KOPT-K1 (cell line): ENCODE measurements around the gene FRRS1.
"Not testable (repeated sequence)": the region's sequence is repeated elsewhere in the genome, so short reads cannot be mapped to it uniquely, and the experiment has no call there.

ENCODE experiments used
- H3K27ac ChIP-seq: fragments of 200-600 bp; sonication (generic); 2 replicates; pipeline ENCODE4 v1.5.1; 2016; ENCODE audit warnings: antibody characterized with exemption, mild to moderate bottlenecking, low read depth, low read length; ENCODE audit not compliant: poor library complexity, severe bottlenecking
- H3K36me3 ChIP-seq: fragments of 200-600 bp; sonication (generic); 2 replicates; pipeline ENCODE4 v1.5.1; 2017; ENCODE audit warnings: antibody characterized with exemption, mild to moderate bottlenecking, low read length, moderate library complexity; ENCODE audit not compliant: insufficient read depth
- H3K9me3 ChIP-seq: fragments of 200-600 bp; sonication (generic); 2 replicates; pipeline ENCODE4 v1.5.1; 2017; ENCODE audit warnings: antibody characterized with exemption, low read length, mild to moderate bottlenecking; ENCODE audit not compliant: insufficient read depth, poor library complexity, severe bottlenecking

Gene FRRS1

DNA sequence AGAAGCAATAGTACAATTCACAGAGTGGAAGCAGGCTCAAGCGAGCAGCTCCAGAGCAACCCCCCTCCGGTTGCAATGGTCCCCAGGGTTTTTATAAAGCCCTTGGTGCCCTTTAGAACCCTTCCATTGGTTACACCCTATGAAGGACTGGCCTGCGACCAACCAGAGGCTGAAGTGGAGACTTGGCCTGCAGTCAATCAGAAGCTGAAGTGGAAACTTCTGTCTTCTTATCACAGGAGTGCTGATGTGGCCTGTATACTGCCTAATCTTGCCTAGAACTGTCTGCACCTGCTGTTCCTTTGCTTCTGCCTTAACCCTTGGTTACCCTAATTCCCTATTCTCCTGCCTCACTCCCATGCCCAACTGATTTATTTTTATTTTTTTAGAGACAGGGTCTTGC is 15.4 kb upstream of the FRRS1 start:
- no peaks in the 10 kb centered on the region for H3K36me3 ChIP-seq
- H3K9me3 ChIP-seq = no peaks in the 10 kb centered on the region
- H3K27ac ChIP-seq = no peak overlapping the region

- Histone ChIP-seq H3K9me3 (no peaks in the 10 kb centered on the region), H3K36me3 (no peaks in the 10 kb centered on the region), H3K27ac (no peak overlapping the region)
Measured at GRCh38 chr1:99777752-99778151, 11.3 kb upstream of the FRRS1 start.

DNA sequence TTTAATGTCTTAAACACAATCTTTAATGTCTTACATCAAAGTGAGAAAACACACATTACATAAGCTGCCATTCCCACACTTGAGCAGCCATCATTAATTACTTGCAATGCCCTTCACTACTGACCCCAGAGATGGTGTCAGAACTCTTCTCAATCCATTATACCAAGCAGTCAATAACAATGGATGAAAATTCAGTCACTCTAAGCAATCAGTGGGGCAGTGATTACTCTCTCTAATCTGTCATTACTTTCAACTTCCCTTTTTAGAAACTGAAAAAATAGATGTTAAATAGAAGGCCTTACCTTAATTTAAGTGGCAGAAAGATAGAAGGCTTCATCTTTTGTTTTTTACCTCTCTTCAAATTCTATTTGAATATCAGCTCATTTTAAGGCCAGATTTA is 9.7 kb upstream of the FRRS1 start:
- H3K27ac ChIP-seq = no peak overlapping the region
- H3K9me3 ChIP-seq = no peaks in the 10 kb centered on the region

DNA sequence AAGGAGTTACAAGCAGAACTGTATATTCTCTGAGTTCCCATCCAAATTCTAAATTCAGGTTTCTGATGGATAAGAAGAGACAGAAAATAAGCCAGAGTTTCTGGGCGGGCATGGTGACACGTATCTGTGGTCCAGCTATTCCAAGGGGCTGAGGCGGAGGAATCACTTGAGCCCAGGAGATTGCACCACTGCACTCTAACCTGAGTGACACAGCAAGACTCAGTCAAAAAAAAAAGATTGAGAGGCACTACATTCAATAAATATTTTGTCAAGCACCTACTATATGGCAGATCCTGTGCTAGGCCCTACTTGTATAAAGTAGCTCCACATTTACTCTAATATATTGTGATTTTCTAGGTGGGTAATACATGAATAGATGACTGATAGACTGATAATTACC is 6.4 kb upstream of the FRRS1 start:
- H3K9me3 ChIP-seq = no peaks in the 10 kb centered on the region
- no peak overlapping the region for H3K27ac ChIP-seq
- no peaks in the 10 kb centered on the region for H3K36me3 ChIP-seq

More for the DNA sequence above, 9.7 kb upstream of the FRRS1 start:
- H3K36me3 ChIP-seq = no peaks in the 10 kb centered on the region

DNA sequence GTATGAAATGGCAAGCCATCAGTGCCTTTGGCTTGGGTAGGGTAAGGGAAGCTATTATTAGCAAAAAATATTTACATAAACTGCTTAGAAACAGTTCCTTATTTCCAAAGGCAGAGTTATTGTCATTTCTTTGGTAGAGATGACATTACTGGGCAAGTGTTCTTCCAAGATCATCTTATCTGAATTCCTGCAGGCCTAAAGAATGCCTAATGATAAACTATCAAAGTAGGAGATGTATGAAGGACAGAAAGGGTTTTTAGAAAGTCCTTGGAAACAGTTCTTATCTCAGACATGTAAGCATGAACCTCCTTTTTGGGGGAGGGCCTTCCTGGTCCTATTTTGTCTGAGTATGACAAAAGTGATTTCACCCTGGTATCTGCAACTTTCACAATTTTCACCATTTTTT is 5.1 kb upstream of the FRRS1 start:
- H3K36me3 ChIP-seq = no peaks in the 10 kb centered on the region
- no peak overlapping the region for H3K27ac ChIP-seq
- H3K9me3 ChIP-seq = no peaks in the 10 kb centered on the region

DNA sequence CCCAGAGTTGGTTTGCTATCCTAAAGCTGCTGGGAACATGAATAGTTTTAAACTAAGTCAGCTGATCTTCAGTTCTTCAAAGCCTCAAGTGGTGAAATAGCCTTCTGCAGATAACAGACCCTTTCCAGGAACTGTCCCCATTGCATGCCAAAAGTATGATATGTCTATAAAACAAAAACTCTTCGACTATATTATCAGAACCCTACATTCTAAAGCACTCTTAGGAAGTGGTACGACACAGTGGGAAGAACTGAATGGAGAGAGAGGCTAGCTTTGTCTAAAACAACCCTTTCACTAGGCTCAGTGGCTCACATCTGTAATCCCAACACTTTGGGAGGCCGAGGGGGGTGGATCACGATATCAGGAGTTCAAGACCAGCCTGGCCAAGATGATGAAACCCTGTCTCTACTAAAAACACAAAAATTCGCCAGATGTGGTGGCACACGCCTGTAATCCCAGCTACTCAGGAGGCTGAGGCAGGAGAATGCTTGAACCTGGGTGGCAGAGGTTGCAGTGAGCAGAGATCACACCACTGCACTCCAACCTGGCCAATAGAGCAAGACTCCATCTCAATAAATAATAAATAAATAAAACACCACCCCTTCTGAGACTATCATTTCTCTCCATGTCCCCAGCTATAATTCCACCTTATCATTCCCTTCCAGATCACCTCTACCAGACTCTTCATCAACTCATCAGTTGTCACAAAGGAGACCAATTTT is 2.2 kb upstream of the FRRS1 start:
- H3K9me3 ChIP-seq = no peaks in the 10 kb centered on the region
- H3K27ac ChIP-seq = no peak overlapping the region
- H3K36me3 ChIP-seq = no peaks in the 10 kb centered on the region

GRCh38 chr1:99768104-99768503 is 1.7 kb upstream of the FRRS1 start:
- H3K9me3 ChIP-seq = no peaks in the 10 kb centered on the region
- no peaks in the 10 kb centered on the region for H3K36me3 ChIP-seq
- no peak overlapping the region for H3K27ac ChIP-seq

DNA sequence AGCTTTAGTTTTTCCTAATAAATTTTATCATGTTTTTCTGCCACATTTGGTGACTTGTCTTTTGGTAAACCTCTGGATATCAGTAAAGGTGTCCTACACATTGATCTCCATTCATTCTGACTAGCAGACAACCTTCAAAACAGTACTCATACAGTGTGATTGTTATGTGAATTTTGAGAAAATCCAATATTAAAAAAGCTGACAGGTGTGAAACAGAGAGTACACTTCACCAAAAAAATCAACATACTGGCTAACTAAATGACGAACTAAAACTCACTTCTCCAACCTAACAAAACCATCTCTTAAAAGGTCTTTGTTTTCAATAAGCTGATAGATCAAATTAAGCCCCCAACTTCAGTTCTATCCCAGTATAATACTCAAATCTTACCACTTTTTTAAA is 1.5 kb downstream of the FRRS1 start:
- no peaks in the 10 kb centered on the region for H3K9me3 ChIP-seq
- H3K27ac ChIP-seq = no peak overlapping the region
- H3K36me3 ChIP-seq = no peaks in the 10 kb centered on the region

GRCh38 chr1:99764439-99764838 is 2.0 kb downstream of the FRRS1 start:
- Histone ChIP-seq H3K36me3 (no peaks in the 10 kb centered on the region), H3K27ac (no peak overlapping the region), H3K9me3 (peaks cover under 1% of the 10 kb centered on the region)

DNA sequence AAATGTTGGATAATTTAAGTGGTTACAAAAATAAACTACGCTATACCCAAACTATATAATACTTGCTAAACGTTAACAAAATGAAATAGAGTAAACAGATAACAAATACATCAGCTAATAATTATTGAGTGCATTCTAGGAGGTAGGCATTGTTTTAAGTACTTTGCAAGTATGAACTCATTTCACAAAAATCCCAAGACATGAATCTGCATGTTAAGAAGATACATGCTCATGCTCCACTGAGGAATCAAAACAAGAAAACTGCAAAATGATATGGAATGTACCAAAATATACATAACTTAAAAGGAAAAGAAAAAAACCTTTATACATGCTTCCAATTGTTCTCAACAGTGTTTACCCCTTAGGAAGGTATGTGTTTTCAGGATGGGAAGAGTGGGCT is 2.5 kb downstream of the FRRS1 start:
- H3K27ac ChIP-seq = no peak overlapping the region
- H3K9me3 ChIP-seq = peaks cover 6% of the 10 kb centered on the region
- no peaks in the 10 kb centered on the region for H3K36me3 ChIP-seq

DNA sequence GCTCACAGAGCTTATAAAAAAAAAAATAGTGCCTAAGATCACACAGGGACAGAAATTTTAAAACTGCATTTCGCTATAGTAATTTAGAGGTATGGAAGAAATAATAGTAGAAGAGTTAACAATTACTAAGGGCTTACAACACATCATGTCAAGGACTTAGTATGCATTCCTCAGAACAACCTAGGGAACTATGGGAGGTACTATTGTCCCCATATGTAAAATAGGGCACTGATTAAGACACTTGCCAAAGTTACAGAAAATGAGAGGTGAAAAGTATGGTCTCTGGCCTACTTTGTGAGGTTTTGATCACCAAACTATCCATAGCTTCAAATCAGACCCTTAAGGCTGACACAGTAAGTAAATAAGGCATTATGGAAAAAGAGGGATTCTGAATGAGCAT is 4.7 kb downstream of the FRRS1 start:
- Histone ChIP-seq H3K9me3 (peaks cover 9% of the 10 kb centered on the region), H3K36me3 (no peaks in the 10 kb centered on the region), H3K27ac (no peak overlapping the region)

DNA sequence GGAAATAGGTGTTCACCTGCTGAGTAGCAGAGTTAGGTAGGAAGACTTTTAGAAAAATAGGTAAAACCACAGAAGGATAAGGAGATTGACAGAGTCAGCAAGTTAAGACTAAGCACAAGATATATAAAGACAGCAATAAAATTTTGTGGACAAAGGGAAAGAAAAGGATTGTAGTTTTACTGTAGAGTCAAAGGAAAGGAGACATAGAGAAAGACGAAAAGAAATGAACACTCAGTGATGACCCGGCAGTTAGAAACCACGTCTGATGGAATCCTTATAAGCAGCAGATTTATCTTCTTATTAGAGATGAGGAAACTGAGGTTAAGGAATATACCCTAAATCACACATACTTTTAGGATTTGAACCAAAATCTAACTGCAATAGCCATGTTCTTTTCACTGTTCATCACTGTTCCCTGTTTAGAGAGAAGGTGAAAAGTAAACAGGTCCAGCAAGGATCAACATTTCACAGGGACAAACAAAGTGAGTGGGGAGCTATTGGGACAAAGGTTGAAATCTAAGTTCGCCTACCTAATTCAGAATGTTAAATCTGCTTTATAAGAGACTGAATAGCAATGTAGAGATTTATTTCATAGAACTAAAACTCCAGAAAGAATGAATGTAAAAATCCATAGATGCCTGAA is 6.8 kb downstream of the FRRS1 start:
- Histone ChIP-seq H3K9me3 (peaks cover 9% of the 10 kb centered on the region), H3K36me3 (no peaks in the 10 kb centered on the region), H3K27ac (no peak overlapping the region)

DNA sequence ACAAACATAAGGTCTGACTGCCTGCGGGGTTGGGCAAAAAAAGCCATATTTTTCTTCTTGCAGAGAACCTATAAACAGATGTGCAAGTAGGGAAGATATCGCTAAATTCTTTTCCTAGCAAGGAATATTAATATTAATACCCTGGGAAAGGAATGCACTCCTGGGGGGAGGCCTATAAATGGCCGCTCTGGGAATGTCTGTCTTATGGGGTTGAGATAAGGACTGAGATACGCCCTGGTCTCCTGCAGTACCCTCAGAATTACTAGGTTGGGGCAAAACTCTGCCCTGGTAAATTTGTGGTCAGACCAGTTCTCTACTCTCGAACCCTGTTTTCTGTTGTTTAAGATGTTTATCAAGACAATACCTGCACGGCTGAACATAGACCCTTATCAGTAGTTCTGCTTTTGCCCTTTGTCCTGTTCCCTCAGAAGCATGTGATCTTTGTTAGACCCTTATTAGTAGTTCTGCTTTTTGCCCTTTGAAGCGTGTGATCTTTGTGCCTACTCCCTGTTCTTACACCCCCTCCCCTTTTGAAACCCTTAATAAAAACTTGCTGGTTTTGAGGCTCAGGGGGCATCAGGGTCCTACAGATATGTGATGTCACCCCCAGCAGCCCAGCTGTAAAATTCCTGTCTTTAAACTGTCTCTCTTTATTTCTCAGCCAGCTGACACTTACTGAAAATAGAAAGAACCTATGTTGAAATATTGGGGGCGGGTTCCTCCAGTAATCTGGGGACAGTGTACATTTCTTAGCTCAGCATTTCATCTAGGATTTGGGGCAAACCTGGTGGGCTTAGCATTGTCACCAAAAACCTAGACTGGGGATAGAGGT is 7.5 kb downstream of the FRRS1 start:
- not testable (repeated sequence) for H3K27ac ChIP-seq, H3K36me3 ChIP-seq, H3K9me3 ChIP-seq

DNA sequence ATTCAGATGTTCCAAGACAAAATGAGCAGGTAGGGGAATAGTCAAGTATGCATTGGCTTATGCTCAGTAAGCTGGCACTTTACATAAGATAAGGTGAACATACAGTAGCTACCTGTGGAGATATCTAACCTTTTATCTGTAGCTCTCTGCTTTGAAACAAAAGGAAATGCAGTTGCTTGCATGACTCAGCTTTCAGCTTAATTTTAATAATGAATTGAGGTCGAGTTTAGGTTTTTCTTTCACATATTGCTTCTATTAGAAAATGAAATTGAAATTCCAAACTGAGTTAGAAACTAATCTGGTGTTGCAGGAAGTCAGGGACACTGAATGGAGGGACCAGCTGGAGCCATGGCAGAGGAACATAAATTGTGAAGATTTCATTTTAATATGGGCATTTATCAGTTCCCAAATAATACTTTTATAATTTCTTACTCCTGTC is 8.3 kb downstream of the FRRS1 start:
- H3K27ac ChIP-seq = no peak overlapping the region
- no peaks in the 10 kb centered on the region for H3K36me3 ChIP-seq
- H3K9me3 ChIP-seq = peaks cover 9% of the 10 kb centered on the region

GRCh38 chr1:99756598-99756997 is 9.8 kb downstream of the FRRS1 start:
- H3K9me3 ChIP-seq = peaks cover 9% of the 10 kb centered on the region
- no peaks in the 10 kb centered on the region for H3K36me3 ChIP-seq
- H3K27ac ChIP-seq = no peak overlapping the region
